HepG2 (cell line): Measurements from ENCODE around the gene HSD11B1L. TPM values are rescaled to one million over a fixed set of nuclear protein-coding genes. Genes with fewer than 3 reads are reported as not detected.
A peak's percentile ranks its signal among the peaks of the same experiment; 100 is the strongest.

Experiments used
- ATAC-seq: fragments of 200-7000 bp; cut with Tn5 transposase; 3 replicates; pipeline ENCODE4 v1.9.1; 2020; ENCODE audit warnings: mild to moderate bottlenecking, moderate library complexity
- BruUV-seq: library from RNA; stranded (reverse); fragments of 400-500 nt; replicated peaks from 2 replicates; lab custom pipeline; 2021; lab: Mats Ljungman, UMichigan
- CTCF ChIA-PET: fragments of 300-600 bp; formaldehyde crosslinking; extraction: SDS; loops from one replicate; lab custom pipeline; 2021; ENCODE audit warnings: low total read pairs, inconsistent platforms, low intra/inter-chr PET ratio; lab: Yijun Ruan, JAX
- POLR2A ChIA-PET: fragments of 350-600 bp; sonication (Branson Sonifier 250); formaldehyde crosslinking; loops from one replicate; lab custom pipeline; 2020; ENCODE audit warnings: antibody characterized with exemption, inconsistent platforms; lab: Yijun Ruan, JAX
- DNase-seq: peaks from one replicate; pipeline ENCODE4 v3.0.0-alpha.2; 2015; ENCODE audit warnings: low spot score
- FAIRE-seq: peaks from 3 replicates; lab custom pipeline; 2011; peaks lifted over from hg19 to GRCh38; lab: Jason Lieb, UNC
- H2AFZ ChIP-seq: one replicate; pipeline ENCODE4 v1.6.1; 2011; ENCODE audit warnings: low read length, inconsistent platforms
- H3K27ac ChIP-seq: fragments of 300-600 bp; 3 replicates; pipeline ENCODE4 v1.8.0; 2011; ENCODE audit warnings: mixed run types, mild to moderate bottlenecking, mixed read lengths, low read length, inconsistent platforms; ENCODE audit not compliant: insufficient read depth; ENCODE audit errors: extremely low read length
- H3K27me3 ChIP-seq, 2 experiments: fragments of 200-600 bp in 1 of 2; 2 replicates in 1 of 2; 3 replicates in 1 of 2; pipeline versions ENCODE4 v1.6.0 to v1.8.0; 2011; ENCODE audit warnings: low read length in 2 of 2, mild to moderate bottlenecking in 2 of 2, moderate library complexity in 2 of 2, inconsistent platforms in 1 of 2; ENCODE audit not compliant: insufficient read depth in 2 of 2, control insufficient read depth in 1 of 2
- H3K36me3 ChIP-seq, 2 experiments: fragments of 200-600 bp in 1 of 2; replicated peaks in 1 of 2; 2 replicates in 1 of 2; 3 replicates in 1 of 2; pipeline versions ENCODE4 v1.5.1 to v1.8.0; 2011; ENCODE audit warnings: low read length in 2 of 2, inconsistent platforms in 1 of 2; ENCODE audit not compliant: insufficient read depth in 2 of 2, control insufficient read depth in 1 of 2
- H3K4me1 ChIP-seq: 2 replicates; pipeline ENCODE4 v1.5.1; 2012; ENCODE audit warnings: low read length, inconsistent platforms; ENCODE audit not compliant: insufficient read depth
- H3K4me2 ChIP-seq: 2 replicates; pipeline ENCODE4 v1.6.0; 2011; ENCODE audit warnings: low read depth, low read length, inconsistent platforms
- H3K4me3 ChIP-seq, 3 experiments: fragments of 200-600 bp in 1 of 3; sonication (generic), shearing (Covaris generic) in 1 of 3; replicated peaks in 1 of 3; 2 replicates each; pipeline ENCODE4 v1.5.1; 2011 to 2016; ENCODE audit warnings: low read length in 3 of 3, inconsistent platforms in 2 of 3, low read depth in 2 of 3, mild to moderate bottlenecking in 2 of 3, control low read depth in 1 of 3, mixed read lengths in 1 of 3; ENCODE audit not compliant: insufficient read depth in 1 of 3
- H3K79me2 ChIP-seq: one replicate; pipeline ENCODE4 v1.6.1; 2011; ENCODE audit warnings: low read length, inconsistent platforms; ENCODE audit not compliant: insufficient read depth
- H3K9ac ChIP-seq: 2 replicates; pipeline ENCODE4 v1.6.0; 2011; ENCODE audit warnings: mild to moderate bottlenecking, low read depth, low read length, inconsistent platforms; ENCODE audit not compliant: insufficient read depth
- H3K9me3 ChIP-seq: 2 replicates; pipeline ENCODE4 v1.5.1; 2012; ENCODE audit warnings: mild to moderate bottlenecking, low read length
- H4K20me1 ChIP-seq: 2 replicates; pipeline ENCODE4 v1.6.0; 2011; ENCODE audit warnings: inconsistent platforms, mild to moderate bottlenecking, low read length, moderate library complexity; ENCODE audit not compliant: insufficient read depth
- FOXP1 ChIP-seq, 2 experiments: fragments of 450-650 bp in 1 of 2; IDR thresholded peaks; 2 replicates each; pipeline ENCODE4 v1.6.1; 2017 to 2018; ENCODE audit warnings: antibody characterized with exemption in 1 of 2
- REPIN1 ChIP-seq: sonication (generic); formaldehyde crosslinking; IDR thresholded peaks from 2 replicates; pipeline ENCODE4 v1.8.0; 2022; ENCODE audit warnings: missing genetic modification reagents, low read depth, mild to moderate bottlenecking, borderline replicate concordance
- ZNF235 ChIP-seq: sonication (generic); formaldehyde crosslinking; IDR thresholded peaks from 2 replicates; pipeline ENCODE4 v1.8.1; 2023; ENCODE audit warnings: mild to moderate bottlenecking, missing genetic modification reagents, borderline replicate concordance
- ZNF563 ChIP-seq: sonication (generic); formaldehyde crosslinking; IDR thresholded peaks from 2 replicates; pipeline ENCODE4 v1.8.0; 2022; ENCODE audit warnings: mild to moderate bottlenecking, moderate library complexity, missing genetic modification reagents
- ZNF770 ChIP-seq: sonication (generic); formaldehyde crosslinking; IDR thresholded peaks from 2 replicates; pipeline ENCODE4 v1.5.0; 2020; ENCODE audit warnings: mild to moderate bottlenecking, missing genetic modification reagents
- WGBS: methylation state at CpG from one replicate; pipeline ENCODE4 v1.1.6; 2017; ENCODE audit warnings: low lambda C conversion rate; 5-methylcytosine and 5-hydroxymethylcytosine counted together
- in situ Hi-C: cut with HindIII; loops from 2 replicates; pipeline ENCODE4 v1.10.0; 2017; ENCODE audit warnings: low pct_unique_long_range_greater_than_20kb; ENCODE audit not compliant: extremely low pct_ligation_motif_present
- intact Hi-C: fragments of 100-400 bp; cut with micrococcal nuclease; formaldehyde crosslinking; loops from one replicate; pipeline ENCODE4 v1.10.0; 2022; ENCODE audit not compliant: unreplicated experiment
- polyA plus RNA-seq, 8 experiments: library from polyadenylated mRNA; depleted of rRNA in 3 of 8; stranded (reverse) in 7 of 8; unstranded in 1 of 8; fragments of >200 nt; fragmentation: Illumina TruSeq in 4 of 8; extraction: Trizol in 4 of 8; gene quantifications; 2 replicates each; pipeline versions ENCODE4 v1.2.1 to v1.2.3, GENCODE V29; 2011 to 2016; ENCODE audit warnings: low read depth in 4 of 8, missing spikeins in 1 of 8, mixed read lengths in 1 of 8; ENCODE audit not compliant: insufficient read depth in 1 of 8
- total RNA-seq, 5 experiments: library from RNA; depleted of rRNA; stranded (reverse); fragments of >200 nt; fragmentation: Illumina TruSeq; extraction: Trizol; gene quantifications; 2 replicates each; pipeline ENCODE4 v1.2.3, GENCODE V29; 2016; ENCODE audit warnings: low read depth in 1 of 5

Gene HSD11B1L
- total and polyA plus RNA-seq, 2 of the 13 experiments (the other 11 are each of a cell fraction or from before 2014, with no cell fraction given) = 2.8 to 3.9 TPM

GRCh38 chr19:5632241-5632612 lies 48.6 kb upstream of the HSD11B1L start:
- H3K4me3 ChIP-seq = no peak overlapping the region
- H3K27me3 ChIP-seq = no peaks in the 10 kb centered on the region
- H3K9ac ChIP-seq = no peak overlapping the region
- intact Hi-C loops = no loop called here
- WGBS = 97% methylated on average over 4 of the region's 4 CpGs
- no peak for TF ChIP-seq ZNF563
- TF ChIP-seq FOXP1 (IDR thresholded peaks at IDR 0.05) = no peak
- TF ChIP-seq FOXP1 (CRISPR knock-in tag; IDR thresholded peaks at IDR 0.05) = no peak
- TF ChIP-seq REPIN1 (CRISPR knock-in tag) = no peak
- CTCF ChIA-PET = no interaction called here
- FAIRE-seq (no peak), ATAC-seq (no peak), DNase-seq (no peak)
- POLR2A ChIA-PET = interaction anchor here (2.2 kb wide), 1 partner anchor 9 kb away, joined by 7 read pairs; the partner anchor contains the start of genes SAFB and SAFB2
- peaks cover 13 to 69% of the 10 kb centered on the region in 2 experiments for H3K36me3 ChIP-seq
- no peak overlapping the region for H3K4me2 ChIP-seq
- no peak overlapping the region for H2AFZ ChIP-seq
- no TSS peak for BruUV-seq
- H4K20me1 ChIP-seq = peaks cover 69% of the 10 kb centered on the region
- peaks cover 56% of the 10 kb centered on the region for H3K4me1 ChIP-seq
- H3K79me2 ChIP-seq = peaks cover 92% of the 10 kb centered on the region
- no peak overlapping the region for H3K27ac ChIP-seq
- H3K9me3 ChIP-seq = no peaks in the 10 kb centered on the region
- in situ Hi-C loops = no loop called here

DNA sequence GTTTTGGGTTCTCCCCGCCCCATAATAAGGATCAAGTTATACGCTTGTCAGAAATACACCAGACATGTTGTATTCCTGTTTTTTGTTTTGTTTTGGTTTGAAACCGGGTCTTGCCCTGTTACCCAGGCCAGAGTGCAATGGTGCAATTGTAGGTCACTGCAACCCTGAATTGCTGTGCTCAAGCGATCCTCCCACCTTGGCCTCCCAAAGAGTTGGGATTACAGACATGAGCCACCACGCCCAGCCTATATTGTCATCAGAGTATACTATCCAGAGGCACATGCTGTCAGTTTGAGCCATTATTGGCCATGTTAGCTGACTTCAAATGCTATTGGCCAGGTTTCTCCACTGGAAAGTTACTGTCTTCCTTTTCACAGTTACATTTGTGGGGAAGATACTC lies 48.2 kb upstream of the HSD11B1L start:
- no peak for ATAC-seq
- intact Hi-C loops (no loop called here), in situ Hi-C loops (no loop called here)
- CTCF ChIA-PET = no interaction called here
- Histone ChIP-seq H3K9ac (no peak overlapping the region), H3K4me3 (no peak overlapping the region), H4K20me1 (peaks cover 69% of the 10 kb centered on the region), H3K79me2 (peaks cover 92% of the 10 kb centered on the region), H3K9me3 (no peaks in the 10 kb centered on the region), H3K27me3 (no peaks in the 10 kb centered on the region)
- WGBS = 93% methylated on average over 5 of the region's 5 CpGs
- FAIRE-seq = no peak
- POLR2A ChIA-PET = interaction anchor here (2.2 kb wide), 1 partner anchor 10 kb away, joined by 7 read pairs; the partner anchor contains the start of genes SAFB and SAFB2
- no peak for DNase-seq
- BruUV-seq = no TSS peak
- TF ChIP-seq ZNF770 (CRISPR knock-in tag) (0 out of 2 replicates have a peak, but pooled peaks have one; percentile 19), ZNF235 (CRISPR knock-in tag) (no peak)
- TF ChIP-seq, all 625 proteins: peak for 1
- H3K36me3 ChIP-seq = peaks cover 10 to 69% of the 10 kb centered on the region in 2 experiments
- H3K4me2 ChIP-seq = no peak overlapping the region
- H2AFZ ChIP-seq = no peak overlapping the region
- no peak overlapping the region for H3K27ac ChIP-seq
- H3K4me1 ChIP-seq = peaks cover 52% of the 10 kb centered on the region
